Kidney (tissue), 14 donors: Measurements from ENCODE around the gene INPP5E. TPM values are rescaled to one million over a fixed set of nuclear protein-coding genes. Genes with fewer than 3 reads are reported as not detected.

Source experiments
- DNase-seq, 5 donors: peaks; one replicate each; pipeline ENCODE4 v3.0.0-alpha.2; 2013 to 2020
- FAIRE-seq: peaks from 2 replicates; lab custom pipeline; 2012; peaks lifted over from hg19 to GRCh38; lab: Jason Lieb, UNC
- H3K27ac ChIP-seq, 2 donors: one replicate each; pipeline ENCODE4 v1.7.0; 2013; ENCODE audit warnings: low read depth in 2 of 2, low read length in 2 of 2, inconsistent platforms in 1 of 2
- H3K27me3 ChIP-seq: one replicate; pipeline ENCODE4 v1.7.1; 2013; ENCODE audit warnings: low read length, inconsistent platforms; ENCODE audit not compliant: control insufficient read depth, insufficient read depth
- H3K36me3 ChIP-seq, 3 donors: one replicate each; pipeline versions ENCODE4 v1.7.0 to v1.7.1; 2013; ENCODE audit warnings: low read length in 3 of 3, control low read depth in 1 of 3, inconsistent platforms in 1 of 3; ENCODE audit not compliant: insufficient read depth in 3 of 3, control insufficient read depth in 2 of 3
- H3K4me1 ChIP-seq, 3 donors: one replicate each; pipeline versions ENCODE4 v1.7.0 to v1.7.1; 2013; ENCODE audit warnings: low read length in 3 of 3, inconsistent platforms in 1 of 3, low read depth in 1 of 3; ENCODE audit not compliant: control insufficient read depth in 2 of 3, insufficient read depth in 2 of 3
- H3K4me3 ChIP-seq, 3 donors: one replicate each; pipeline versions ENCODE4 v1.7.0 to v1.8.1; 2013; ENCODE audit warnings: low read length in 3 of 3, control low read depth in 1 of 3, inconsistent platforms in 1 of 3
- H3K9ac ChIP-seq, 3 donors: one replicate each; pipeline versions ENCODE4 v1.7.0 to v1.7.1; 2013; ENCODE audit warnings: low read length in 3 of 3, control low read depth in 1 of 3, inconsistent platforms in 1 of 3
- H3K9me3 ChIP-seq, 3 donors: one replicate each; pipeline versions ENCODE4 v1.7.0 to v1.7.1; 2013; ENCODE audit warnings: low read length in 3 of 3, control low read depth in 1 of 3, inconsistent platforms in 1 of 3; ENCODE audit not compliant: control insufficient read depth in 2 of 3, insufficient read depth in 1 of 3
- CTCF ChIP-seq: IDR thresholded peaks from 3 replicates; pipeline ENCODE4 v1.5.1; 2012; ENCODE audit warnings: mild to moderate bottlenecking, moderate library complexity, borderline replicate concordance; ENCODE audit not compliant: insufficient read depth; ENCODE audit errors: extremely low read depth
- intact Hi-C: fragments of 100-400 bp; cut with DNase I; formaldehyde crosslinking; loops from one replicate; pipeline ENCODE4 v1.11.1; 2022
- polyA plus RNA-seq: library from polyadenylated mRNA; stranded (reverse); fragments of 350-450 nt; fragmentation: Illumina TruSeq; extraction: RNeasy Lipid Tissue Mini Kit (QIAGEN cat#74804); gene quantifications from one replicate; pipeline ENCODE4 v1.2.3, GENCODE V29; 2014; ENCODE audit warnings: low read depth, low replicate concordance; ENCODE audit not compliant: insufficient read depth
- total RNA-seq: library from RNA; stranded (reverse); fragmentation: NEBNext Ultra II Directional; extraction: Animal tissue kit (Norgen Biotek cat#: 25700); gene quantifications from one replicate; pipeline ENCODE4 v1.2.1, GENCODE V29; 2021
- donor health status: control.
- donor health status: control.
- donor health status: control.
- donor health status: control.
- donor health status: control.
- donor health status: DM: yes; HTN: yes; CAD: no.
- donor health status: Normal renal cell carcinoma (clear cell type).

Gene INPP5E
- total and polyA plus RNA-seq, 2 donors from 2014 or later, result 6.9 to 14.0 TPM

DNA sequence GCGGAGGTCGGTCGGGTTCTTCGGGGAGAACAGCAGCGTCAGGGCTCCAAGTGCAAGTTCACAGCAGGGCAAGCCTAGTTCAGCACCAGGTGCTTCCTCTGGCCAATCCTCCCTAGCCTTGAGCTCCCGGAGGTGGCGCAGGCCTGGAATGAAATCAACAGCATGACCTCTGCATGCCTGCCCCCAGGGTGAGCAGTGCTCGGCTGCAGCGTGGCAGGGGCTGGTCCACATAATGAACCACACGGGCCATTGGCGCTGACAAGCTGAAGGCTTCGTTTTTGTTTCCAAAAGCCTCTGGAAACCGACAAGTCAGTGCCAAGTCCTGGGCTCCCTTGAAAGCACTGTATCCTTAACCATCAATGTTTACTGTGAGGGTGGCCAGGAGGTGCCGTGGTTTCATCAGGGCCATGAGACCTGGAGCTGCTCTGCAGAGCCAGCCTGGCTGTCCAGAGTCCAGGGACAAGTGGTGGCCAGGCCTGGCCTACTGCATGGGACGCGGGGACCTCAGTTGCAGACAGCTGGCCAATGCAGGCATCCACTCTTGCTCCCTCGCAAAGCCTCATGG is 2.1 kb upstream of the INPP5E start:
- intact Hi-C loops, result no loop called here
- no peak for TF ChIP-seq CTCF
- H3K9ac ChIP-seq, result no peak overlapping the region
- FAIRE-seq (no peak), DNase-seq (peak in 1 of 5 donors; percentile 71)
- H3K36me3 ChIP-seq, result peaks cover 2 to 27% (median 22%) of the 10 kb centered on the region in 3 donors
- H3K27me3 ChIP-seq, result no peaks in the 10 kb centered on the region
- H3K27ac ChIP-seq, result no peak overlapping the region
- no peaks in the 10 kb centered on the region for H3K9me3 ChIP-seq
- H3K4me3 ChIP-seq, result no peak overlapping the region
- peaks cover 0 to 14% (median 4%) of the 10 kb centered on the region in 3 donors for H3K4me1 ChIP-seq

DNA sequence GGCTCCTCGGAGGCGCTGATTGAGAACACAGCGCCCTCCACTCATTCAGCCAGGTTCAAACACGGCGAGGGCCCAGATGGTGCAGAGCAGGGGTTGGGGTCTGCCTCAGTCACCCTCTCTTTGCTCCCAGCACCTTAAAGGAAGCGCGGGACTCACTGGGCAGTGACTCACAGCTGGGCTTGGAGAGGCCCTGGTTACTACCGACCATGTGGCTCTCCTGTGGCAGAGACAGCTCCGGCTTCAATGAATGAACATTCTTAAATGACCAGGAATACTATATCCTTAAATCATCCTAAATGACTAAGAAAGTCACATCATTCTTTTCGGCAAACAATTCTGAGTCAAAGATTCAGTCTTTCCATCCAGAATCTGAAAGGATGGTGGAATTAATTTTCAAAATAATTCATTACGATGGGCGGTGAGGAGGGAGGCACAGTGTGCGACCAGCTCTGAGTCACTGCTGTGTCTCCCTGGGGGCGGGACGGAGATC is 1.6 kb upstream of the INPP5E start:
- H3K27ac ChIP-seq, result no peak overlapping the region
- H3K27me3 ChIP-seq, result no peaks in the 10 kb centered on the region
- FAIRE-seq (no peak), DNase-seq (no peak)
- no peak for TF ChIP-seq CTCF
- H3K9me3 ChIP-seq, result no peaks in the 10 kb centered on the region
- H3K9ac ChIP-seq, result no peak overlapping the region
- intact Hi-C loops, result no loop called here
- no peak overlapping the region for H3K4me3 ChIP-seq
- peaks cover 2 to 24% (median 18%) of the 10 kb centered on the region in 3 donors for H3K36me3 ChIP-seq
- peaks cover 0 to 15% (median 4%) of the 10 kb centered on the region in 3 donors for H3K4me1 ChIP-seq

DNA sequence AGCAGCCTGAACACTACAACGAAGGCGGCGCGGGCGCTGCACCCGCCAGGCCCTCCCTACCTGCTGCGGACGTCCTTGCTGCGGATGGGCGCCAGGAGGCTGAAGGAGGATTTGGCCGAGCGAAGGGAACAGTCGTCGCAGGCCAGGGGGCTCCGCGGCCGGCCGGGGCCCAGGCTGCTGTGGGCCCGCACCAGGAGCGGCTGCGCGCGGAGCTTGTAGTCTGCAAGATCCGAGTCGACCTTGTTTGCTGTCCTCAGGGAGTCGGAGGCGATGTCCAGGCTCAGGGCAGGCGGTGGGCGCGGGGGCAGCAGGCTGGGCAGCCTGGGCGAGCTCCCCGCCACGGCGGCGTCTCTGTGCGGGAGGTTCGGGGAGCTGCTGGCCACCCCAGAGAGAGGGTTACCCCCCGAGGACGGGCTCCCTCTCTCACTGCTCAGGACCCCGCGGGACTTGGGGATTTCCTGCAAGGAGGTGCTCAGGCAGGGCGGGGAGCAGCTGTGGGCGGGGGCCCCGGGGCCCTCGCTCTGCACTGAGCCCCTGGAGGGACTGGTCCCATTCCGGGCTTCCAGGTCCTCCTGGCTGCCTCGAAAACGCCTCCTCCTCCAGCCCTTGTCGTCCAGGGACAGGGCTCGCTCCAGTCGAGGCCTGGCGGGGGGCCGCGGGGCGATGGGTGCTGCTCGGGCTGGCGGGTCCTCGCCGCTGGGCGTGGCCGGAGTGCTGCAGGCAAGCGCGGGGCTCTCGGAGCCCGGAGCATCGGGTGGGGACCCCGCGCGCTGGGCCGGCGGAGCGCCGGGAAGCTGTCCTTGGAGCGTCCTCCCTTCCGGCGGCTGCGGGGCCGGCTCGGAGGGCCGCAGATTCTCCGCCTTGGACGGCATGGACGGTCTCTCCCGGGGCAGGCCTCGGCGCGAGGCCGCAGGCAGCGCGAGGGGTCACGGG is 831 bp downstream of the INPP5E start:
- Histone ChIP-seq H3K9me3 (no peaks in the 10 kb centered on the region), H3K9ac (peak overlapping the region in 1 of 3 donors; percentile 26), H3K4me3 (peak overlapping the region; percentile 51 to 62 (median 56)), H3K4me1 (peaks cover 0 to 15% (median 4%) of the 10 kb centered on the region in 3 donors), H3K27ac (no peak overlapping the region), H3K27me3 (no peaks in the 10 kb centered on the region), H3K36me3 (peaks cover 0 to 13% (median 5%) of the 10 kb centered on the region in 3 donors)
- peak; percentile 18 to 84 (median 30) for DNase-seq
- no peak for TF ChIP-seq CTCF
- FAIRE-seq, result no peak
- intact Hi-C loops, result no loop called here
